Glomerular visceral epithelial cell (primary cell): ENCODE measurements around the gene TAPT1.
A peak's percentile ranks its signal among the peaks of the same experiment; 100 is the strongest.

Source experiments
- DNase-seq: peaks from one replicate; pipeline ENCODE4 v3.0.0-alpha.2; 2016; ENCODE audit errors: extremely low spot score

The TAPT1 gene

DNA sequence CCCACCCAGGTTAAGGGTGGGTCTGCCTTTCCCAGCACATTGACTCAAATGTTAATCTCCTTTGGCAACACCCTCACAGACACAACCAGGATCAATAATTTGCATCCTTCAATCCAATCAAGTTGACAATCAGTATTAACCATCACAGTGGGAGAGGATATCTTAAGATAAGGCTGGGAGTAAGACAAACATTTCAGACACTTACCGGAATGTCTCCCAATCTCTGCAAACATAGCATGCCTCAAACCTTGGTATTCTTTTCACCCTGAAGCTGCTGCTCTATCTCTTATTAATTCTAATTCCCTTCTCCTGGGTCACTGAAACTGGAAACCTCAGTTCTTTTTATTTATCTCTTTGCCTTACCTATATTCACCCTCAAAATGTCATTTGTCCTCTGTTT is 19.0 kb upstream of the TAPT1 start:
- no peak for DNase-seq

DNA sequence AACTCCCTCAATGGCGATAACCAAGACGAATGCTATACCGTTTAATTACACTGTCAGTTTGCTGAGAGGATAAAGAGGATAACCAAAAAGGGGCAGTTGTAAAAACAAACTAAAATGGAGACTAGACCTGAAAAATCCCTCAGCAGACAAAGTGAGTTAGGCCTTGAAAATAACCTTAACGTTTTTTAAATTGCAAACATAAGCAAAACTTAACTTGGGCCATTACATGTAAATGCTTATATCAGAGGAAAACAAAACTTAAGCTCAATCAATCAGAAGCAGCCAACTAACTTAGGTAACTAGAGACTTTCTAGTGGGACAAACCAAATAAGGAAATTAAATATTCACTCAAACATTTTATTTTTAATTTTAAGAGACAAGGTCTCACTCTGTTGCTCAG is 17.0 kb upstream of the TAPT1 start:
- no peak for DNase-seq

DNA sequence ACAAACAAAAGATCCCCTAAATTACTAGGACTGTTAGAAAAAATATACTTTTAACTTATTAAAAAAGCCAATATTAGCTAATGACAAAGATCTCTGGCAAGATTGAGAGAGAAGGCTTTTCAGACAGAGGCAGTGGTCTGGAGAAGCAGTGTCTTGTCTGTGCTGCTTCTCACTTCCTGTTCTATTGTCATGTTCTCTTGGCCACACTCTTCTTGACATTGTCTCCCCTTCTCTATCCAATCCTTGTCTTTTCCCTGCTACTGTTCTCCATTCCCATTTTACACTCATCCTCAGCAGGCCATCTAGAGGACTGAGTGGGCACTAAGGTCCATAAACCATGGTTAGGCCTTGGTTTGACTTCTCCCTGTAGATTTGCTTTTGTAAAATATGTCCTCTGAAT is 14.0 kb upstream of the TAPT1 start:
- DNase-seq, result no peak

DNA sequence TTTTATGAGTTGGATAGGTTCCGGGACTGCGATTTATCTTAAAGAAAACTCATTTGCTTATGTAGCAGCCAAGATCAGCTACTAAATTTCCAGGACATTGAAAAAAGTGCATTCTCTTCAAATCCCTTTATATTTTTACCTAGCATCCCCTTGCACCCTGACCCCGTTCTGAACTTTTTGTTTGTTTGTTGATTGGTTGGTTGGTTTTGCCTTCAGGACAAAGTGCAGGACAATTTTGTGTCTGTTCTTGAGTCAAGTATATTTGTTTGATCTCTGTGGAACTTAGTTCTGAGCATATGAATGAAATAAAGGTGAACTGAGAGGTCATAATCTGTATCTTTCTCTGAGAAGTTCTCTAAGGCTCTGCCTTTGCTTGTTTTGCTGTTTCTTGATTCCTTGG is 12.8 kb upstream of the TAPT1 start:
- no peak for DNase-seq

DNA sequence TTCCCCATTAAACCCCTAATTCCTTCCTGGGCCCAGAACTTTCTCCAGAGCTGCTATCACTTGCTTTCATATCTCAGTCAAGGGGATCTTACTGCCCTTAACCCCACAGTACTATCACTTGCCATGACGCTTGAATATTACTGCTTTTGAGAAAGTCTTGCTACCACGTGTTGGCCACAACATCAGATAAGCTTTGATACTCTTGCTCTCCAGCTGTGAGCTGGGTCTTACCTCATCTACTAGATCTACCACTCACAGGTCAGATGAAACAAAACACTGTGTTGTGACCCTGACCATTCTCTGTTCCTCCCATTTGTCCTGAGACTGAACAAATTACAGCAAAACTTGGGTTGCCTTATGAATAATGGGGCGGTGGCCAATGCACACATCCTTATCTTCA is 12.1 kb upstream of the TAPT1 start:
- DNase-seq, result no peak

DNA sequence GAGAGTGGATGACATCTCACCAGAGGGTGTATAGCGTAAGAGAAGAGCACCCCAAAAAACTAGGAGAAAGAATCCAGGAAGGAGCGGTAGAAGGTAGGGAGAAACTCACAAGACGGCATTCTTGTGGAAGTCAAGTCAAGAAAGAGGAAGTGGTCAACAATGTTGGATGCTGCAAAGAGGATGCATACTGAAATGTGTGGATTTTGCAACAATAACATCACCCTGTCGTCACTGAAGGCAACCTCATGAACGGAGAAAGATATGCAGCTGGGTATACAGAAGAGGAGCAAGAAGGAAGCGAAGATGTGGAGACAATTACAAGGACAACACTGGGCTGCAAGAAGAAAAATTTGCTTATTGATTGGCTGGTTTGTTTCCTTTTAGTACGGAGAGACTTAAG is 11.4 kb upstream of the TAPT1 start:
- DNase-seq, result no peak

DNA sequence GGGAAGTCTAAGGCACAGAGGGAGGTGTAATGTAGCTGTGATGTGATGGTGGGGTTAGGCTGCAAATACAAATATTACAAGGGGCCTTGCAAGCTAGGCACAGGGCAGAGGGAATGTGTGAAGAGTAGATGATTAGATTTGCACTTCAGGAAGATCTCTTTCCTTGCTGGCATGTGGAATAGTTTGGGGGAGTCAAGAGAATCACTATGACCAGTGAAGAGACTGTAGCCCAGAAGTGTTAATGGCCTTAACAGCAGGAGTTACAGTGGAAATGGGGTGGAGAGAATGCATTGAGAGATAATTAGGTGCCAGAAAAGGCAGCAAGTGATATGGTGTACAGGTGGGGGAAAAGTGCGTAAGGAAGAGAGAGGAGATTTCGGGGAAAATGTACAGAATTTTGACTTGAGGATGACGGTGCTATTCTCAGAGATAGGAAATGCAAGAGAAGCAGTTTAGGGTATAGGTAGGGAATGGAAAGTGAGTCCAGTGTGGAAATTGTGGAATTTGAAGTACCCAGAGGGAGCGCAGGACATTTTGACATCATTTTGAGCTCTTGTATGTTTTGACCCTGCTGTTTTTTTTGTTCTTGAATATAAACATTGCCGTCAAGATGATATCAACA is 10.2 kb upstream of the TAPT1 start:
- no peak for DNase-seq

DNA sequence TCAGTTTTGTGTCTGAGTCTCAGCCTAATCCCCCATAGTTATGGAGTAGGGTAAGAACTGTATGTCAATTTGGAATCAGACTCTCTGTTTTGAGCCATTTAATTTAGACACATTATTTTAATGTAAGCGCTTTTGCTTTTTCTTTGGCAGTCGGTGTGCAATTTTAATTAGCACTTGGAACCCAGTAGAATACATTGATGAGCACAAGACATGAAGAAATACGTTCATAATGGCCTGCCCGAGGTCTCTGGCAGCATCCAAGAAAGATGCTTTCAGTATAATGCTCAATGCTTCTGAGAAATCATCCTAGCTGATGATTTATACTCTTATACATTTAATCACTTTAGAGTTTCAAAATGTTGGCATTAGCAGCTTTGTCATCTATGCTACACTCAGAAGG is 8.9 kb upstream of the TAPT1 start:
- DNase-seq, result no peak

DNA sequence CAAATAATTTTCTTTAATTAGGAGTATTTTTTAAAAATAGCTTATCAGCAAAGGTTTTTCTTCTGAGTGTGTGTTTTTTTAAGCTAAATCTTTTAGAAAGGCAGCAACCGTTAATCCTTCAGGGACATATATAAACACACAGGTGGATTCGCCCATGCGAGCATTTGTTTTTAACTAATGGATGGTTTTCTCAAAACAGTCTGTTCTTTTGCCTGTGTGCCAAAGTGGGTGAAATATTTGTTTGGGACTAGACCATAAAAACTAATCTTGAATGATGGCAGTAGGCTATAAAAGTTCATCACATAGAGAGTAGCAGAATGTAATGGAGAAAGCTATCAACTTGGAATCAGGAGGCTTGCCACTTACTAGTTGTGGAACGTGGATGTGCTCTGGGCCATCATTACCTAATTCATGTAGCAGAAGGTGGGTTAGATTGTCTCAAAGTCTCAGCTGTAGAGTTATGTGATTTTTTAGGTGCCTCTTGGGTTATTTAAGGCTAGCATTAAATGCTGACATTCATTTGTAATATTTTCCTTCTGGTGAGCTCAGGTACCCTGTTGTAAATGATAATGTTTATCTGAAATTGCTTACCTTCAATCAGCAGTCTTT is 7.4 kb upstream of the TAPT1 start:
- DNase-seq, result no peak

DNA sequence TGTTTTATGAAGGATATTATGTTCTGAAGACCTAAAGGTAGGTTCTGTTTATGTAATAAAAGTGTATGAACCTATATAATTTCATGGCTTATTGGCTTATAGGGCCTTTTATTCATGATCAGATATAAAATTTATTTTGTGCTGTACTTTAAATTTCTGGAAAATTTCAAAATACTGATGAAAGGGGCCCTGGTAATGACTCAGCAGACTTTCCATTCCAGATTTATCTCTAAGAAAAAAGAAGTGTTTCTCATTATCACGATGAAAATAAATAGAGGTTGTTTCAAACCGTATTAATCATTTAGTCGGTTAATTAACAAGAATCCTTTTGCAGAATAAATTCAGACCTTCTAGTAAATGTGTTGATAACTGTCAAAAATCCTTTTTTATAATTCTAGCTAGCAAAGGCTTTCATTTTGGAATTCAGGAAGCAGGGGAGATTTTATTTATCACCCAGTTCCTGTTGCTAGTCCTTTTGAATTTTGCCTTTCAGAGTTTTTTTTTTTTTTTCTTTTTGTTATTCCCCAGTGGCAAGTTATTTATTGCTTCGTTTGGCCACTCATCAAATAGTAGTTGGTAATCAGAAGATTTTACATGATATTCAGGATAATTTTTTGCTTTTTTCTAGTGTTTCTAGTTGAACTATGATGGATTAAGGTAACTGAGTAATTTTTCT is 5.4 kb upstream of the TAPT1 start:
- no peak for DNase-seq

DNA sequence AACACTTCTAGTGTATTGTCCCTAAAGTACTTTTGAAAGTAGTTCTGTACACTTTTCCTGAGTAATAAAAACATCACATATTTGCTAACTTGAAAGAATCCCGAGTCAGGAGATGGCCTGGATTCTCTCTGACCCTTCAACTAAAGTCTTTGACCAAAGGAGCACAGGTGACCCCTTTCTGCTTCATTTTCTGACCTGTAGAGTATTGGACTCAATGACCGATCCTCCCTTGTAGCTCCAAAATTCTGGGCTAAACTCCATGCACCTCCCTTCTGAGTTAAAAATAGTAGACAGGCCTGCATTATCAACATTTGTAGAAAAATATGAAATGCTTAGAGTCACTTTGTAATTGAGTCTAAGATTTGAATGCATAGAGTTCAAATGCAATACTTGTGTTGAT is 4.0 kb upstream of the TAPT1 start:
- no peak for DNase-seq

DNA sequence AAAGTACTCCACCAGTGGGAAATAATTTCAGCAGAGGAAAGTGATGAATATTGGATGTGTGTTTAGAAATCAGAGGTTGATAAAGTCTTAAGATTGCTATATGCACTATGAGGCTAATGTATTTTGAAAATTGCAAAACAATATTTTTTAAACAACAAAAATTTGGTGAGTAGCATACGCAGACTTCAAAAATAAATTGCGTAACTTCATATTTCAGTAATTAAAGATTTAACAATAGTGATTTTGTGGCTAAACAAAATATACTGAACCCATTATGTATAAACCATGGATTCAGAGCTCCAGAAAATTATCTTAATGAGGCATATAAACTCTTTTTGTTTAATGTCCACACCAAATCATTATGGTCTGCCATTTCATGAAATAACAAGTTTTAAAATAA is 3.3 kb upstream of the TAPT1 start:
- no peak for DNase-seq

DNA sequence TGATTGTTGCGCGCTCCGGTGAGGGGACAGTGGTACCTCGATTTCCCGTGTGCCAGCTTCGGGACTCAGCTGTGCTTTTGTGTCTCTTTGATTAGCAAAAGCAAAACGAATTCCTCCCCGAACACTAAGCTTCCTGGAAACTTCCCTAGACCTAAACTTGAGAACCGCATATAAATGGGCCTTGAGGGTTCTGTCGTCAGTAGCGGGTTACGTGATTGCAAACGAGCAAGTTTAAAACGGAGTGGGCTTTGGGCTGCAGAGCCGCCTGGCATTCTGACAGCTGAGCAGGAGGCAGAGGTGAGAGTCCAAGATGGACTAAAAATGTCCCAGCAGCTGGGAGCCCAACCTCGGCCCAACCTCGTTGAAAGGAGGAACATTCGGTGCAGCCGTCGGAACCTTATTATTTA is 1.2 kb upstream of the TAPT1 start:
- peak; percentile 24 for DNase-seq

DNA sequence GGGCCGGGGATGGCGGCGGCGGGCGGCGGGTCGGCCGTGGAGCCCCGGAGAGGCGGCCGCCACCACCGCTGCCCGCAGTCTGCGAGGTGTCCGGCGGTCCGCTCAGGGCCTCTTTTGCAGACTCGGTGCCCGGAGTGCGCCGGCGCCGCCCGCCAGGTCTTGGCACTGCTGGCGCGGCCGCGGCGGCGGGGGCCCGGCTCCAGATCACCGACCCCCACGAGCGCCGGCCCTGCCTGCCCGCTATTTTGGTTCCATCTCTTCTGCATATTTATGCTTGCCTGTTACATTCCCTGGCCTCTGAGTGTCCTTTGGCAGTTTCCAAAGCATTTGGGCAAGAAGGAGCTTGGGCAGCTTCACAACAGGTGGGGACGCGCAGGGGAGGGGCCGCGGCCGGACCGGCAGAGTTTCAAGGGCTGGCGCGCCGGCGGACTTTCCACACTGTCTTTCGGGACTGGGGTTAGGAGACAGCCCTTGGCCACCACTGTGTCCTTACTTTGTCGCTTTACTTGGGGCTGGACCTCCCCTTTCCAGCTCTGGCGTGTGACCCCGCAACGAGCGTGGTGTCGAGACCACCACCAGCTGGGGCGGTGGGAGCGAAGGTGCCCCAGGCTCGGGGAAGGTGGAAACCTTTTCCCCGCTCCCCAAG is 668 bp upstream of the TAPT1 start:
- peak; percentile 45 for DNase-seq

DNA sequence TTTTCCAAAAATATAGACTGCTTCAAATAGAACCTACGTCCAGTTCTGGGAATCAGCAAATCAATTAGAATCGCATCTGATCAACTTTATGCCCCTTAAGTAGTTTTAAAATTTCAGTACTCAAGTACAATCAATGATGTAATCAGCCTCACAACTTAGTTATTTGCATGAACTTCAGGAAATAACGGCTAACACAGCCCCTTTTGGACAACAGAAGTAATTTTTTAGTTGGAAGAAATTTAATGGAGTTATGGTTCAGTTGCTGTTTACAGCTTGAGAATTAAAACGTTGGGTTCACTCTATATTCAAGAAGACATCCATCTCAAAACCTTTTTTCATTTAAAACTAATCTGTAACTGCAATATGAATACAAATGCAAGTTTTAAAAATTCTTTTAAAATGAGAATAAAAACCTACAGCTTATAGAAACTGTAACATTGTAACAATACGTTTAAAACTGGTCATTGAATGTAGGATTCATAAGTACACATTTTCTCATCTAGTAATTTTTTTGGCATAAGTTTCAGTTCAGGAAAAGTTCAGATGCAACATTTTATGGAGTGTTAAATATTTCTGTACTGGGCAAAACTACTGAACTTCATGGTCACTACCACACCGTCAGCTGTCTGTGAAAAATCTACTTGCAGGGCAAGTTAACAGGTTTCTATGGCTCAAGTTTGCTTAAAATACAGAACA is 956 bp downstream of the TAPT1 start:
- peak; percentile 25 for DNase-seq

DNA sequence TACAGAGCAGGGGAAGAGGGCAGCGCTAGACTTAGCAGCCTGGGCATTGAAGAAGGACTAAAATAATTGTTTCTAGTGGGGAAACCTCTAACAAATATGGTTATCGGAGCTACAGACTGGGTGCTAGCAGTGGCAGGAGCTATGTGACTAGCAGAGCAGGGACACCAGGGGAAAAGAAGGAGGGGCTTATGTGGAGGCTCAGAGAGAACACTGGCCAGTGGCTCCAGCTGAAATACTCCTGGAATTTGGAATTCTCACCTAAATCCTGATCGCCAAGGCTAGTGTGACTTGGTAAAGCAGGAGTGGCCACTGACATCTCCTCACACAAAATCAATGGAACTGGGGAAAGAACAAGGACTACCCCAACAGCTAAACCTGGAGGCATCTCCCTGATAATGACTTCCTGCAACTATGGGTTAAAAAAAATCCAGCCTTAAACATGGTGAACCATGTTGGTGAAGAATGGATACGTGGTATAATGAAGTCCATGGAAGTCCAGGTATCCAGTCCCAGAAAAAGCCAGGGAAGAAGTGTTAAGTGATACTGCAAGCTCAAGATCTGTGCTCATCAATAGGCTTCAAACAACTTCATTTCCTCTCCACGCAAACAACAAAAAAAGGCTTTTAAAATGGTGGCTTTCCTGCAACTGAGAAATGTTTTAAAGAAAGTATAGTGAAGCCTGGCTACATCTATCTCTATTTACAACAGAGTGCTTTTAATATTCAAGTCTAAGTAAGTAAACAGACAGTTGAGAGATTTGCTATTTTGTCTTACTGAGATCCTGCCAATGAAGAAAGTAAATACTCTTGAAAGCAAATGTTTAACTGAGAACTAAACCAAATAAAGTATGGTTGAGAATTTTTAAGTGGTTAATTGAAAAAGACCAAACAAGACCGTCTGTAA is 1.8 kb downstream of the TAPT1 start:
- DNase-seq, result no peak

DNA sequence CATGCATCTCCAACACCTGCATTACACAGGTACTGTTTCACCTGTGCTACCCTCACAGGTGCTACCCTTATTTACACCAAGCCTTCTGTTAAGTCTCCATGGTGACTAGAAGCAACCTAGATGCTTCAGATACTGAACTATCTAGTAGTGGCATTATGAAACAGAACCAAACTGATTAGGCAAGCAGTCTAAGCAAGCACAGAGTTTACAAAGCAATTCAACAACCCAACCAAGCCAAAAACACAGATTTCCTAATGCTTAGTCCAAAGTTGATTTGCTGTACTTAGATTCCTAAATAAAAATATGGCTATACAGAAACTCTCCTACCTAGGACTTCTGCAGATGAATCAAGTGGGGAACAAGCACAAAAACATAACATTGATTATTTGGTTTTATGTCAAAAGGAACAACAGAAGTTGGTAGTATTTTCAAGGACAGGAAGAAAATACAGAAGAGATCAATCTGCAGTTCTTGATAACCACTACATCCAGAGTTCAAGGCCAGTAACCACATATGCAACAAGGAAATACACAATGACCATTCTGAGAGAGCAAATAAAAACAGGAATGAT is 3.2 kb downstream of the TAPT1 start:
- no peak for DNase-seq

DNA sequence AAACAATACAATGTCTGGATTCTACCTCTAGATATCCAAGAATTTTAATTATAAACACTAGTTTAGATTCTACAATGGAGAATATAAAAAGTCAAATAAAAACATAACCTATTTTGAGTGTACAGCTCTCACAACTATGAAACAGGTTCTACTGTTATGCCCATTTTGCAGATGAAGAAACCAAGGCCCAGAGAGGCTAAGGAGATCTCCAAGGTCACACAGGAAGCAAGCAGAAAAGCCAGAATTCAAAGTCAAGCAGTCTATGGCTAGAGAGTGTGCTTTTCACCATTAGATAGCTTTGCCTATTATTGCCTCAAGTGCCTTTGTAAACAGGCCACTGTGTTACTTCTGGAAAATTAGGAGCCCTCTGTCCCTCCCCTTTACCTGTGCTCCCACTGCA is 7.3 kb downstream of the TAPT1 start:
- DNase-seq, result no peak

DNA sequence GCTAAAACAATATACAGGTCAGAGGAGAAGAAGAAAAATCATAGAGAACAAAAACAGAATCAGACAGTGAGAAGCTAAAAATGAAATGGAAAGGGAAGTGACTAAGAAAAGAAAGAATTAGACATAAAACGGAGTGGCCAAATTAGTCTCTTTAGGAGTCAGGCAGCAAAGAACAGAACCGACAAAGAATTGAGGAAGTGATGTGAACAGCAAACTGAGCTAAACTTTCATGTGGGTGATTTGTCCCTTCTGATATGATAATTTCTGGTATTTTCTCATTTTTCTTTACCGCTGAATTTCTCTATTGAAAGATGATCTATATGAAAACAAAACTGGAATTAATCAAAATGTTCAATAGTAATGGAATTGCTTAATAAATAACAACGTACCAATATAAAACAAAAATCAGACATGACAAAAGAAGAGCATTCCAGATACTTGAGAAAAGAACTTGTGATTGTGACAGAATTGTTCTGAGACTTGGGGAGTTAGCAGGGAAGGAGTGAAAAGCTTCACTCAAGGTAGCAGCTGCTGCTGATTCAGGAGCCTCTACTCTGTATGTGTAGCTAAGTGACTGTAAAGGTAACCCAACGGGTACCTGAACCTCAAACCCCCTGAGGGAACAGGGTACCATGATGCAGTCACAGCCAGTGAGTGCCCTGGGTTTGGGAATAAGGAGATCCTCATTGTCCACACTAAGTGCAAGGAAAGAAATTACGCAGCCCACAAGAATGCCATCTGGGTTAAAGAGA is 8.8 kb downstream of the TAPT1 start:
- DNase-seq, result no peak

DNA sequence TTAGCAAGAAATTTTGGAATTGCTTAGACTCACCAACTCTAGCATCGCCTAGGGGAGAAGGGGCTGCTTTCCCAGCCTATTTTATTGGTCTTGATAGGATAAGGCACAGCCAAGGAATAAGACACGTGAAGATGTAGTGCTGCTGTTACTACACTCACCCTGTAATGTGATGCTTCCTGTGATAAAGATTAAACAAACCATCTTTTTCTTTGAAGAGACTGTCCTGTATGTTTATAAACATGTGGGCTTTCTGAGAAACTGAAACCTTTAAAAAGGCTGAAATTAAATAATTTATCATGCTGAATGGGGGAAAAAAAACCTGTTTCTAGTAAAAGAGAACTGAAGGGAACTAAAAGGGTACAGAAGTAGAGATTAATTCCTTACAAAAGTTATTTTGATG is 13.2 kb downstream of the TAPT1 start:
- DNase-seq, result no peak
